IMR-90 (cell line): ENCODE data around the gene CEP162. TPM values are rescaled to one million over a fixed set of nuclear protein-coding genes. Genes with fewer than 3 reads are reported as not detected.

Experiments used
- ATAC-seq: fragments of 200-7000 bp; cut with Tn5 transposase; 2 replicates; pipeline ENCODE4 v1.9.1; 2020; ENCODE audit warnings: low read depth, mild to moderate bottlenecking, moderate library complexity
- BruUV-seq: library from RNA; stranded (reverse); fragments of 400-500 nt; replicated peaks from 2 replicates; lab custom pipeline; 2021; lab: Mats Ljungman, UMichigan
- CTCF ChIA-PET: fragments of 300-600 bp; formaldehyde crosslinking; extraction: SDS; loops from one replicate; lab custom pipeline; 2021; ENCODE audit warnings: antibody characterized with exemption; lab: Yijun Ruan, JAX
- POLR2A ChIA-PET: fragments of 300-600 bp; sonication (Branson Sonifier 250); formaldehyde crosslinking; loops from one replicate; lab custom pipeline; 2022; ENCODE audit warnings: antibody characterized with exemption; ENCODE audit not compliant: unreplicated experiment; lab: Charles Lee
- DNase-seq: peaks from one replicate; pipeline ENCODE4 v3.0.0; 2013
- H2AFZ ChIP-seq: replicated peaks from 2 replicates; pipeline ENCODE3; 2013; ENCODE audit warnings: low read length, mild to moderate bottlenecking; ENCODE audit not compliant: poor library complexity
- H2AK5ac ChIP-seq: 2 replicates; pipeline ENCODE4 v1.6.1; 2013; ENCODE audit warnings: low read depth, low read length, inconsistent platforms
- H2AK9ac ChIP-seq: replicated peaks from 2 replicates; pipeline ENCODE3; 2013; ENCODE audit warnings: mild to moderate bottlenecking, low read depth, low read length, moderate library complexity; ENCODE audit not compliant: poor library complexity
- H2BK120ac ChIP-seq: 2 replicates; pipeline ENCODE4 v1.6.1; 2013; ENCODE audit warnings: low read depth, low read length, inconsistent platforms
- H2BK15ac ChIP-seq: 3 replicates; pipeline ENCODE4 v1.6.1; 2013; ENCODE audit warnings: low read depth, low read length, inconsistent platforms
- H2BK20ac ChIP-seq: 2 replicates; pipeline ENCODE4 v1.6.1; 2013; ENCODE audit warnings: low read depth, mild to moderate bottlenecking, inconsistent platforms, low read length, moderate library complexity
- H2BK5ac ChIP-seq: 2 replicates; pipeline ENCODE4 v1.6.1; 2013; ENCODE audit warnings: mild to moderate bottlenecking, low read depth, low read length, inconsistent platforms; ENCODE audit not compliant: poor library complexity, severe bottlenecking
- H3K14ac ChIP-seq: replicated peaks from 2 replicates; pipeline ENCODE4 v1.6.1; 2013; ENCODE audit warnings: low read depth, low read length, inconsistent platforms
- H3K18ac ChIP-seq: 2 replicates; pipeline ENCODE4 v1.6.1; 2013; ENCODE audit warnings: low read depth, low read length, control low read depth
- H3K23ac ChIP-seq: 2 replicates; pipeline ENCODE4 v1.6.1; 2013; ENCODE audit warnings: low read depth, low read length, inconsistent platforms
- H3K27ac ChIP-seq: 2 replicates; pipeline ENCODE4 v1.5.1; 2013; ENCODE audit warnings: mild to moderate bottlenecking, control low read depth, low read length; ENCODE audit not compliant: insufficient read depth
- H3K27me3 ChIP-seq: 2 replicates; pipeline ENCODE4 v1.6.1; 2013; ENCODE audit warnings: low read length; ENCODE audit not compliant: control insufficient read depth, insufficient read depth
- H3K36me3 ChIP-seq: 2 replicates; pipeline ENCODE4 v1.6.1; 2013; ENCODE audit warnings: low read length, mixed read lengths; ENCODE audit not compliant: control insufficient read depth, insufficient read depth
- H3K4ac ChIP-seq: 2 replicates; pipeline ENCODE4 v1.6.1; 2013; ENCODE audit warnings: low read depth, low read length, inconsistent platforms
- H3K4me1 ChIP-seq: 2 replicates; pipeline ENCODE4 v1.6.1; 2013; ENCODE audit warnings: low read length, mixed read lengths; ENCODE audit not compliant: control insufficient read depth, insufficient read depth
- H3K4me2 ChIP-seq: 2 replicates; pipeline ENCODE4 v1.6.1; 2013; ENCODE audit warnings: low read depth, mild to moderate bottlenecking, control low read depth, low read length, moderate library complexity
- H3K4me3 ChIP-seq: 2 replicates; pipeline ENCODE4 v1.5.1; 2013; ENCODE audit warnings: low read depth, mild to moderate bottlenecking, control low read depth, low read length, moderate library complexity; ENCODE audit not compliant: insufficient read depth
- H3K56ac ChIP-seq: 2 replicates; pipeline ENCODE4 v1.6.1; 2013; ENCODE audit warnings: low read length, inconsistent platforms; ENCODE audit not compliant: insufficient read depth; ENCODE audit errors: extremely low read depth
- H3K79me1 ChIP-seq, 2 experiments: 2 replicates each; pipeline ENCODE4 v1.6.1; 2013; ENCODE audit warnings: low read length in 2 of 2, inconsistent platforms in 1 of 2, low read depth in 1 of 2
- H3K9ac ChIP-seq: 2 replicates; pipeline ENCODE4 v1.6.1; 2013; ENCODE audit warnings: low read depth, low read length, control low read depth
- H3K9me1 ChIP-seq: 2 replicates; pipeline ENCODE4 v1.6.1; 2013; ENCODE audit warnings: low read length, inconsistent platforms; ENCODE audit not compliant: insufficient read depth
- H3K9me3 ChIP-seq: 2 replicates; pipeline ENCODE4 v1.6.1; 2013; ENCODE audit warnings: low read length; ENCODE audit not compliant: control insufficient read depth, insufficient read depth
- H4K20me1 ChIP-seq: 2 replicates; pipeline ENCODE4 v1.6.1; 2013; ENCODE audit warnings: low read length, inconsistent platforms; ENCODE audit not compliant: insufficient read depth
- H4K5ac ChIP-seq: 2 replicates; pipeline ENCODE4 v1.6.1; 2013; ENCODE audit warnings: mild to moderate bottlenecking, low read depth, low read length, control low read depth
- H4K8ac ChIP-seq, 2 experiments: 2 replicates each; pipeline ENCODE4 v1.6.1; 2013; ENCODE audit warnings: low read depth in 2 of 2, low read length in 2 of 2, control low read depth in 1 of 2, inconsistent platforms in 1 of 2
- H4K91ac ChIP-seq: 2 replicates; pipeline ENCODE4 v1.6.1; 2013; ENCODE audit warnings: low read depth, low read length, inconsistent platforms; ENCODE audit not compliant: insufficient read depth
- CEBPB ChIP-seq: IDR thresholded peaks from 2 replicates; pipeline ENCODE4 v1.6.1; 2012; ENCODE audit warnings: low read depth, low read length, improper control_type of control experiment
- CTCF ChIP-seq: conservative IDR thresholded peaks from 2 replicates; pipeline ENCODE4 v1.5.1; 2012; ENCODE audit warnings: mild to moderate bottlenecking, low read depth, low read length, improper control_type of control experiment
- MAZ ChIP-seq: IDR thresholded peaks from 2 replicates; pipeline ENCODE4 v1.6.1; 2012; ENCODE audit warnings: low read depth, mild to moderate bottlenecking, low read length, improper control_type of control experiment, moderate library complexity, borderline replicate concordance
- MXI1 ChIP-seq: IDR thresholded peaks from 2 replicates; pipeline ENCODE4 v1.6.1; 2012; ENCODE audit warnings: low read depth, mild to moderate bottlenecking, low read length, moderate library complexity, borderline replicate concordance
- NFE2L2 ChIP-seq: fragments of 150-350 bp; IDR thresholded peaks from 2 replicates; pipeline ENCODE4 v1.6.1; 2016; ENCODE audit warnings: low read depth, mild to moderate bottlenecking, low read length
- POLR2A ChIP-seq: IDR thresholded peaks from 2 replicates; pipeline ENCODE4 v1.6.1; 2012; ENCODE audit warnings: mild to moderate bottlenecking, low read depth, low read length
- USF2 ChIP-seq: fragments of 150-350 bp; IDR thresholded peaks from 2 replicates; pipeline ENCODE4 v1.6.1; 2017; ENCODE audit warnings: mild to moderate bottlenecking, antibody characterized with exemption, low read length, low read depth
- WGBS, 2 experiments: methylation state at CpG; one replicate each; pipeline versions ENCODE4 v1.1.5 to v1.1.7; 2013; ENCODE audit warnings: missing lambda C conversion rate in 2 of 2; ENCODE audit not compliant: insufficient read length in 1 of 2; ENCODE audit errors: extremely low coverage in 2 of 2; 5-methylcytosine and 5-hydroxymethylcytosine counted together
- dilution Hi-C: fragments of 300-500 bp; cut with HindIII; formaldehyde crosslinking; loops from one replicate; pipeline ENCODE4 v1.14.3; 2018; ENCODE audit warnings: low sequenced_read_pairs; ENCODE audit not compliant: unreplicated experiment
- in situ Hi-C: fragments of 300-500 bp; cut with MboI; formaldehyde crosslinking; loops from 3 replicates; pipeline ENCODE4 v1.14.3; 2019; ENCODE audit warnings: low sequenced_read_pairs, inconsistent platforms, mixed read lengths
- intact Hi-C: fragments of 100-400 bp; cut with micrococcal nuclease; formaldehyde crosslinking; loops from 2 replicates; pipeline ENCODE4 v1.10.0; 2022
- polyA plus RNA-seq, 3 experiments: library from polyadenylated mRNA; depleted of rRNA; stranded (reverse); fragments of >200 nt; gene quantifications; 2 replicates each; pipeline ENCODE4 v1.2.3, GENCODE V29; 2012; ENCODE audit warnings: low replicate concordance in 1 of 3
- total RNA-seq: library from RNA; depleted of rRNA; stranded (reverse); fragments of >200 nt; gene quantifications from 2 replicates; pipeline ENCODE4 v1.2.3, GENCODE V29; 2012

The CEP162 gene
- total and polyA plus RNA-seq, 2 of the 4 experiments (the other 2 are of a cell fraction) = 1.2 to 1.6 TPM

- Histone ChIP-seq H2BK120ac (no peak overlapping the region), H3K27me3 (no peaks in the 10 kb centered on the region), H3K4ac (no peak overlapping the region), H3K9ac (no peak overlapping the region), H3K4me2 (no peak overlapping the region), H3K9me3 (no peaks in the 10 kb centered on the region), H2BK20ac (no peak overlapping the region), H3K18ac (no peak overlapping the region), H3K27ac (no peak overlapping the region), H3K4me3 (no peak overlapping the region), H3K9me1 (no peaks in the 10 kb centered on the region), H3K56ac (no peak overlapping the region), H4K91ac (no peak overlapping the region), H2AK9ac (no peak overlapping the region), H3K14ac (no peak overlapping the region), H4K8ac (no peak overlapping the region), H2AK5ac (no peak overlapping the region), H4K20me1 (no peaks in the 10 kb centered on the region), H2AFZ (no peak overlapping the region), H2BK5ac (no peak overlapping the region), H3K4me1 (no peaks in the 10 kb centered on the region), H3K36me3 (no peaks in the 10 kb centered on the region), H3K79me1 (no peaks in the 10 kb centered on the region), H4K5ac (no peak overlapping the region), H2BK15ac (no peak overlapping the region), H3K23ac (no peak overlapping the region)
- dilution Hi-C loops (no loop called here), in situ Hi-C loops (loop anchor here (25.0 kb wide), 1 partner anchor 606 kb away; no protein-coding TSS in a partner anchor), intact Hi-C loops (no loop called here)
- ATAC-seq (no peak), DNase-seq (no peak)
- BruUV-seq = no TSS peak
- TF ChIP-seq NFE2L2 (no peak), CEBPB (no peak), MXI1 (no peak), CTCF (no peak), MAZ (no peak), USF2 (no peak), POLR2A (no peak)
- WGBS, 2 experiments = no CpG with 5 or more reads among the region's 3 CpGs
- POLR2A ChIA-PET = no interaction called here
- CTCF ChIA-PET = interaction anchor here (0.6 to 1.8 kb wide), 3 partner anchors 9 to 532 kb away, joined by 4 to 6 read pairs (median 4); partner anchors contain the start of gene CEP162
These were observed 9.4 kb downstream of the CEP162 start for GRCh38 chr6:84218091-84218490.
